Sigmoid colon (tissue), 3 donors: ENCODE results near the gene MPP7.

ENCODE experiments used
- CTCF ChIP-seq, 4 experiments: fragments of 450-650 bp in 3 of 4; fragments of 200-600 bp in 1 of 4; IDR thresholded peaks; one replicate each; pipeline ENCODE4 v1.5.1; 2016 to 2019; ENCODE audit warnings: antibody characterized with exemption in 4 of 4, mild to moderate bottlenecking in 3 of 4, moderate library complexity in 2 of 4
- POLR2A ChIP-seq, 2 donors: fragments of 450-650 bp; IDR thresholded peaks; one replicate each; pipeline ENCODE4 v1.6.1; 2016; ENCODE audit warnings: antibody characterized with exemption in 2 of 2, mild to moderate bottlenecking in 2 of 2, moderate library complexity in 2 of 2

- no peak for TF ChIP-seq CTCF (IDR thresholded peaks at IDR 0.05)
- TF ChIP-seq POLR2A (IDR thresholded peaks at IDR 0.05): no peak
Measured at GRCh38 chr10:28296023-28296422, 6.8 kb downstream of the MPP7 start.
